Upper lobe of right lung (tissue), 1 donor: ENCODE measurements around the gene HAPSTR1. TPM values are rescaled to one million over a fixed set of nuclear protein-coding genes. Genes with fewer than 3 reads are reported as not detected.

ENCODE experiments used
- ATAC-seq: fragments of 200-7000 bp; cut with Tn5 transposase; one replicate; pipeline ENCODE4 v1.9.1; 2020; ENCODE audit warnings: mild to moderate bottlenecking, moderate library complexity
- DNase-seq: peaks from one replicate; pipeline ENCODE4 v3.0.0-alpha.2; 2020
- H3K27ac ChIP-seq: fragments of 200-600 bp; one replicate; pipeline ENCODE4 v1.8.0; 2022
- H3K27me3 ChIP-seq: fragments of 200-600 bp; one replicate; pipeline ENCODE4 v1.8.0; 2022; ENCODE audit warnings: mild to moderate bottlenecking
- H3K36me3 ChIP-seq: fragments of 200-600 bp; one replicate; pipeline ENCODE4 v1.8.0; 2022
- H3K4me1 ChIP-seq: fragments of 200-600 bp; one replicate; pipeline ENCODE4 v1.8.0; 2022
- H3K4me3 ChIP-seq: fragments of 200-600 bp; one replicate; pipeline ENCODE4 v1.8.0; 2022; ENCODE audit warnings: mild to moderate bottlenecking
- H3K9me3 ChIP-seq: fragments of 200-600 bp; one replicate; pipeline ENCODE4 v1.8.0; 2022
- CTCF ChIP-seq: fragments of 200-600 bp; IDR thresholded peaks from one replicate; pipeline ENCODE4 v1.8.0; 2022; ENCODE audit warnings: antibody characterized with exemption
- intact Hi-C: fragments of 100-400 bp; cut with DNase I; formaldehyde crosslinking; loops from one replicate; pipeline ENCODE4 v1.11.0; 2022
- total RNA-seq: library from RNA; stranded (reverse); fragmentation: NEBNext Ultra II Directional; extraction: Animal tissue kit (Norgen Biotek cat#: 25700); gene quantifications from one replicate; pipeline ENCODE4 v1.2.1, GENCODE V29; 2021
- donor health status: DM: no; HTN: yes; CAD: no; lungs with severe emphysema.

HAPSTR1 gene
- total RNA-seq, 1 donor from 2014 or later: 49.7 TPM

GRCh38 chr16:9094011-9094846 is 2.8 kb downstream of the HAPSTR1 start:
- Histone ChIP-seq H3K4me1 (peaks cover 62% of the 10 kb centered on the region), H3K9me3 (no peaks in the 10 kb centered on the region), H3K27me3 (no peaks in the 10 kb centered on the region), H3K27ac (no peak overlapping the region), H3K36me3 (peaks cover 35% of the 10 kb centered on the region), H3K4me3 (peak overlapping the region; percentile 89)
- TF ChIP-seq CTCF: no peak
- DNase-seq: no peak
- no peak for ATAC-seq
- intact Hi-C loops: no loop called here

- no peaks in the 10 kb centered on the region for H3K27me3 ChIP-seq
- H3K4me3 ChIP-seq: peak overlapping the region; percentile 89
- no peaks in the 10 kb centered on the region for H3K9me3 ChIP-seq
- TF ChIP-seq CTCF: no peak
- H3K27ac ChIP-seq: no peak overlapping the region
- H3K4me1 ChIP-seq: peaks cover 71% of the 10 kb centered on the region
- intact Hi-C loops: no loop called here
- DNase-seq (no peak), ATAC-seq (no peak)
- H3K36me3 ChIP-seq: peaks cover 39% of the 10 kb centered on the region
Measured at GRCh38 chr16:9095171-9095570, 3.7 kb downstream of the HAPSTR1 start.

GRCh38 chr16:9095656-9096397 is 4.4 kb downstream of the HAPSTR1 start:
- intact Hi-C loops: no loop called here
- Histone ChIP-seq H3K27me3 (no peaks in the 10 kb centered on the region), H3K4me3 (peak overlapping the region; percentile 89), H3K4me1 (peaks cover 78% of the 10 kb centered on the region), H3K36me3 (peaks cover 39% of the 10 kb centered on the region), H3K27ac (no peak overlapping the region), H3K9me3 (no peaks in the 10 kb centered on the region)
- TF ChIP-seq CTCF: no peak
- ATAC-seq: no peak
- no peak for DNase-seq

GRCh38 chr16:9096416-9096952 is 5.0 kb downstream of the HAPSTR1 start:
- ATAC-seq (no peak), DNase-seq (no peak)
- H3K27me3 ChIP-seq: no peaks in the 10 kb centered on the region
- H3K4me1 ChIP-seq: peaks cover 83% of the 10 kb centered on the region
- no peak overlapping the region for H3K27ac ChIP-seq
- no peaks in the 10 kb centered on the region for H3K9me3 ChIP-seq
- no peak overlapping the region for H3K4me3 ChIP-seq
- no peak for TF ChIP-seq CTCF
- H3K36me3 ChIP-seq: peaks cover 39% of the 10 kb centered on the region
- intact Hi-C loops: no loop called here

GRCh38 chr16:9097266-9098219 is 6.1 kb downstream of the HAPSTR1 start:
- no peak overlapping the region for H3K4me3 ChIP-seq
- H3K4me1 ChIP-seq: peaks cover 94% of the 10 kb centered on the region

More at GRCh38 chr16:9097266-9098219, 6.1 kb downstream of the HAPSTR1 start:
- Histone ChIP-seq H3K27me3 (no peaks in the 10 kb centered on the region), H3K9me3 (no peaks in the 10 kb centered on the region), H3K36me3 (peaks cover 48% of the 10 kb centered on the region), H3K27ac (no peak overlapping the region)
- DNase-seq (no peak), ATAC-seq (no peak)
- intact Hi-C loops: no loop called here
- TF ChIP-seq CTCF: no peak
